Measurements from ENCODE around the gene CPOX.

CPOX gene

DNA sequence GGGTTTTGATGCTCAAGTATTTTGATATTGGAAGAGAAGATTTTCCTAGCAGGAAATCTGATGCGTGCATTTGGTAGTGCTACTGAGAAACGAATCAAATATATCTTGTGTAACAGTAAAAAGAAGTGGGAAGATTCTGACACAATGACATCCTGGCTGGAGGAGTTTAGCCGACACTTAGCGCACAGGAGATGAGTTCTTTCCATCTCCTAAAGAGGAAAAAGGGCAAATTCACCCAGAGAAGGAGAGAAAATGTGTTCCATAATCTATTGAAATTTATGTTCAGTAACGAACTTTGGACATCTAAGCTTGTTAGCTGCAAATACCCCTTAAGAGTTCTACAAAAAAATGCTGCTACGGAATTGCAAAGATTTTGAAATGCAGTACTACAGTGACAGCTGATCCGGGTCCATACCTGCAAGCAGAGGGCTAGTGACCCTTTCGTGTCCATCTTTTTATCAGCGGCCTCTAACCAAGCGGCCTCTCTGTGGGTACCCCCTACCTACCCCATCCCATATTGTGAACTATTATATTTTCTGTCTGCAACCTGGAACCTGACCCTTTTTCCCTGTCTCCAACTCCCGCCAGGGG, 971 bp downstream of the CPOX start:
- H3K4me3 ChIP-seq (ENCODE audit: low read depth, low read length) = peak overlapping the region; percentile 65
- DNase-seq (ENCODE audit: low read depth) = no peak
- TF ChIP-seq, protein P1, sequence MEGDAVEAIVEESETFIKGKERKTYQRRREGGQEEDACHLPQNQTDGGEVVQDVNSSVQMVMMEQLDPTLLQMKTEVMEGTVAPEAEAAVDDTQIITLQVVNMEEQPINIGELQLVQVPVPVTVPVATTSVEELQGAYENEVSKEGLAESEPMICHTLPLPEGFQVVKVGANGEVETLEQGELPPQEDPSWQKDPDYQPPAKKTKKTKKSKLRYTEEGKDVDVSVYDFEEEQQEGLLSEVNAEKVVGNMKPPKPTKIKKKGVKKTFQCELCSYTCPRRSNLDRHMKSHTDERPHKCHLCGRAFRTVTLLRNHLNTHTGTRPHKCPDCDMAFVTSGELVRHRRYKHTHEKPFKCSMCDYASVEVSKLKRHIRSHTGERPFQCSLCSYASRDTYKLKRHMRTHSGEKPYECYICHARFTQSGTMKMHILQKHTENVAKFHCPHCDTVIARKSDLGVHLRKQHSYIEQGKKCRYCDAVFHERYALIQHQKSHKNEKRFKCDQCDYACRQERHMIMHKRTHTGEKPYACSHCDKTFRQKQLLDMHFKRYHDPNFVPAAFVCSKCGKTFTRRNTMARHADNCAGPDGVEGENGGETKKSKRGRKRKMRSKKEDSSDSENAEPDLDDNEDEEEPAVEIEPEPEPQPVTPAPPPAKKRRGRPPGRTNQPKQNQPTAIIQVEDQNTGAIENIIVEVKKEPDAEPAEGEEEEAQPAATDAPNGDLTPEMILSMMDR (IDR thresholded peaks at IDR 0.05; ENCODE audit: low read depth, low read length) = no peak
- no peak for TF ChIP-seq POLR2A (IDR thresholded peaks at IDR 0.05; ENCODE audit: extremely low read depth, insufficient read length)
- TF ChIP-seq MYC (IDR thresholded peaks at IDR 0.05; ENCODE audit: low read depth, low read length) = no peak
- TF ChIP-seq, protein P2, sequence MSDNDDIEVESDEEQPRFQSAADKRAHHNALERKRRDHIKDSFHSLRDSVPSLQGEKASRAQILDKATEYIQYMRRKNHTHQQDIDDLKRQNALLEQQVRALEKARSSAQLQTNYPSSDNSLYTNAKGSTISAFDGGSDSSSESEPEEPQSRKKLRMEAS (IDR thresholded peaks at IDR 0.05; ENCODE audit: low read depth, low read length) = no peak

DNA sequence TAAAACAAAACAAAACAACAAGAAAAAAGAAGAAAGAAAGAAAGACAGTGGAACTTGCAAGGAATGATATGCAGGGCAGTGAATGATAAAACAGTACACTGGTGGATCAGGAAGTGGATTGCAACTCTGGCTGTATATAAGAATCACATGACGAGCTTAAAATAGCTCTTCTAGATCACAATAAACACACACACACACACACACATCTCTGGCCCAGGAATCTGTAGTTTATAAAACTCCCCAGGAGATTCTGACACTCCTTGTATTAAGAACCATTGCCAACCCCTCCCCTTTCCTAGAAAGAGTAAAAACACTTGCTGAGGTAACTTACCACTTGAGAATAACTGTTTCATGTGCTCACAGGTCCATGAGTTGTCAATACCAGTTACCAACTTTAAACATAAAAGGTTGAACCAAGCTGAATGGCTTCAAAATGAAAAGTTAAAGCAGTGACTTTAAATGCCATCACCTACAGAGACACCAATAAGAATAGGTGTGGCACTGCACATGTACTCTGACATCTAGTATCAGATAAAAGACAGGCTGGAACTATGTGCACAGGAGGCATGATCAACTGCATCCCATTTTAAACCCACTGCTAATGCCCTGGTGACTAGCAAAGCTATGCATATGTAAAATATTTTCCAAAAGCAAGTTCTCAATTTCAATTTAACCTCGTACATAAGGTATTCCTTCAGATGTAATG, 3.9 kb downstream of the CPOX start:
- TF ChIP-seq POLR2A (IDR thresholded peaks at IDR 0.05; ENCODE audit: extremely low read depth, insufficient read length) (no peak), MYC (IDR thresholded peaks at IDR 0.05; ENCODE audit: low read depth, low read length) (no peak)
- TF ChIP-seq, protein P1 (IDR thresholded peaks at IDR 0.05; ENCODE audit: low read depth, low read length) = no peak
- TF ChIP-seq, protein P2 (IDR thresholded peaks at IDR 0.05; ENCODE audit: low read depth, low read length) = no peak
- no peak for DNase-seq (ENCODE audit: low read depth)

DNA sequence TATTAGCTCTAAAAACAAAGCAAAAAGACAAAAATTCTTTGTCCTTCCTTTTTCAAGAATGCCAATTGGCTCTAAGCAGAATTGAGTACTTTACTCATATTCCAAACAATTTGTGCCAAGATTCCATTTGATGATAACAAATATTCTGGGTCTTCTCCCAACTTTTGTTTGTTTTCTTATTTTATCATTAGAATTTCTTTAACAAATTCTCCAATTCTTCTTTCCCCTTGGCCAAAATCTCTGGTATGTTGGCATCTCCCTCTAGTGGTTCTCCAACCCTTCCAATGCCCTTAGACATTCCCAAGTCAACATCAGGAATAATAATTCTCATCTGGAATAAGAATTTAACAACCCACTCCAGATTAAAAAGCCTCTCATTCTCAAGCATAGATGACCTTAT, 5.3 kb downstream of the CPOX start:
- DNase-seq (ENCODE audit: low read depth) = no peak
- no peak overlapping the region for H3K4me3 ChIP-seq (ENCODE audit: low read depth, low read length)
- TF ChIP-seq, protein P1 (IDR thresholded peaks at IDR 0.05; ENCODE audit: low read depth, low read length) = no peak
- no peak for TF ChIP-seq POLR2A (IDR thresholded peaks at IDR 0.05; ENCODE audit: extremely low read depth, insufficient read length)
- no peak for TF ChIP-seq MYC (IDR thresholded peaks at IDR 0.05; ENCODE audit: low read depth, low read length)
- TF ChIP-seq, protein P2 (IDR thresholded peaks at IDR 0.05; ENCODE audit: low read depth, low read length) = no peak

More for the DNA sequence above, 3.9 kb downstream of the CPOX start:
- no peak overlapping the region for H3K4me3 ChIP-seq (ENCODE audit: low read depth, low read length)

DNA sequence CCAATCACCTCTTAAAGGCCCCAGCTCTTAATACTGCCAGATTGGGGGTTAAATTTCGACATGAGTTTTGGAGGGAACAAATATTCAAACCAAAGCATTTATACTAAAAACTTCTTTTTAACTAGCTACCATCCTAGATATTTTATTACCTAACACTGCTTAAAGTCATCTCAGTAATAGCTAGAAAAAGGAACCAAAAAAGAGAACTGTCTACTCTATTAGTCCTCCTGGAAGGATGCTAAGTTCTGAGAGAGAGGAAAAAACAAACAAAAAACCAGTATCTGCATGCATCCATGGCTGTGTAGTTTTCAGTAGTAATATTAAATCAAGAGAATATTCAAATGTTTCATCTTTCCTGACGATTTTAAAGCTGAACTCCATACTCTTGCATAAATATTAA, 5.8 kb downstream of the CPOX start:
- no peak for DNase-seq (ENCODE audit: low read depth)
- H3K4me3 ChIP-seq (ENCODE audit: low read depth, low read length) = no peak overlapping the region
- no peak for TF ChIP-seq MYC (IDR thresholded peaks at IDR 0.05; ENCODE audit: low read depth, low read length)
- TF ChIP-seq, protein P2 (IDR thresholded peaks at IDR 0.05; ENCODE audit: low read depth, low read length) = no peak
- no peak for TF ChIP-seq POLR2A (IDR thresholded peaks at IDR 0.05; ENCODE audit: extremely low read depth, insufficient read length)
- TF ChIP-seq, protein P1 (IDR thresholded peaks at IDR 0.05; ENCODE audit: low read depth, low read length) = no peak

DNA sequence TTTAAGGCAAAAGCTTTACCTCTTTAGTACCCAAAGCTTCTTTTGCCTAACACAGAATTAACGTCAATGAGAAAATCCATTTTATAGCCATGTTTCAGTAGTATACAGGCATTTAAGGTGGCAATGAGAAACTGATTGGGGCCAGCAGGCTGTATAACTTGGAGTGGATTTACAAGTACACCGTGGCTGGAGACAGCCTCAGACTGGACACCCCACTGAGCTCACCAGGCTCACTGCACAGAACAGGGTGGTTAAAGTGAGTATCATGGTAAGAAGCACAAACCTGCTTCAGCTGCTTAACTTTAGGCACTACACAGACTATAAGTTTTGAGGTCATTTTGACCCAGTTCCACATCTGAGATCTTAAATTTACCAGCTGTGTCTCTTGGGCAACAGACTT, 8.9 kb downstream of the CPOX start:
- no peak for DNase-seq (ENCODE audit: low read depth)
- TF ChIP-seq, protein P1 (IDR thresholded peaks at IDR 0.05; ENCODE audit: low read depth, low read length) = no peak
- TF ChIP-seq MYC (IDR thresholded peaks at IDR 0.05; ENCODE audit: low read depth, low read length) (no peak), POLR2A (IDR thresholded peaks at IDR 0.05; ENCODE audit: extremely low read depth, insufficient read length) (no peak)
- TF ChIP-seq, protein P2 (IDR thresholded peaks at IDR 0.05; ENCODE audit: low read depth, low read length) = no peak
- no peak overlapping the region for H3K4me3 ChIP-seq (ENCODE audit: low read depth, low read length)
